ENCODE results near the gene UNKL.

GRCh38 chr16:1324286-1324826 is 90.1 kb downstream of the UNKL start:
- no peak for TF ChIP-seq EZH2 (IDR thresholded peaks at IDR 0.05; ENCODE audit: low read depth)
- TF ChIP-seq CTCF (conservative IDR thresholded peaks at IDR 0.05): no peak

Data from PC-9 (cell line).